GM21423 (cell line): ENCODE results near the gene EPB41.
"Not testable (repeated sequence)": the region's sequence is repeated elsewhere in the genome, so short reads cannot be mapped to it uniquely, and the experiment has no call there.

Experiments
- ATAC-seq: cut with Tn5 transposase; IDR thresholded peaks from one replicate; pipeline ENCODE4 v1.9.1; 2021; ENCODE audit warnings: mild to moderate bottlenecking, moderate library complexity; ENCODE audit not compliant: unreplicated experiment

EPB41 gene

DNA sequence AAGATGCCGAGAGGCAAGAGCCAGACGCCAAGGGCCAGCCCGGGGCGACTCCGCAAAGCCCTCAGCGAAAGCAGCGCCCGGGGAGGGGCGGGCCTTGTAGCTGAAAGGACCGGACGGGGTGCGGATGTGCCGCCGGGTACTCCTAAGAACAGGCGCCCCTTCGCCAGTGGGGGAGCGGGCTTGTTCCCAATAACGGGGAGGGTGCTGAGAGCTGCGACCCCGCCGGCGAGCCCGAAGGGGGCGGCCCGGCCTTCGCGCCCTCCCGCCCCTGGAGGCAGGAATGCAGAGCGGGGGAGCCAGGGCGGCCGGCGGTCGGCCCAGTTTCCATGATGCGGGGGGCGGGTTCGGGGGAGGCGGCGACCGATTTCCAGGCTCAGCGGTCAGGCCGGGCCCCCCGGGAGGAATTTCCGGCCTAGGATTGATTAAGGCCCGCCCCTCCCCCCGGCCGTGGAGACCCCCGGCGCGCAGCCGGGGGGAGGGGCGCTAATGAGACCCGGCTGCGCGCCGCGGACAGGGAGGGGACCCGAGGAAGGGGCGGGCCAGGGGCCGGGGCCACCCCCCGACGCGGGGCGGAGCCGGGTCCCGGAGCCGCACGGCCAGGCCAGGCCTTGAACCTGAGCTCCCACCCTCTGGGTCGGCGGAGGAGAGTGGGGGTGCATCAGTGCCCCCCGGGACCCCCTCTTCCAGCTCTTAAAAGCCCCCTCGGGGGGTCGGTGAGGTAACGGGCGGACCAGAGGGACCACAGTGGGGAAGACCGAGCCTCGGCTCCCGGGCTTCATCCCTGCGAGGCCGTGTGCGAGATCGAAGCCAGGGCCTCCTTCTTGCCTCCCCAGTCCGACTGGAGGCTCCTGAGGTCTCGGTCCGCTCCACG, 210.2 kb downstream of the EPB41 start:
- no peak for ATAC-seq

DNA sequence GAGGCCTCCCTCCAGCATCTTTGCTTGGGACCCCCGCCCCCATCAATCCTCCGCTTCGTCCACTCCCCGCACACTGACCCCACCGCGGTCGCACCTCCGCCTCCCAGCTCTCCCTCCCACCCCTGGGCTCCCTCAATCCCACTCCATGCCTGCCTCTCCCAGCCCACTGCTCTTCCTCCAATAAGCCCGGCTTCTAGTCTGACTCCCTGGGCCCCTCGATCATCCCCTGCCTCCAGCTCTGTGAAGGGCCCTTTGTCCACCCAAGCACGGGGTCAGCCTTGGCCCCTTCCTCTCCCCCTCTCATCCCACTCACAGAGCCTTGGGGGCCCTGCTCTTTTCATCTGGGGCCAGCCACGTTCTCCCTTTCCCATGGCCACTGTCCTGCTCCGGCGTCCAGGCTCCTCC, 210.9 kb downstream of the EPB41 start:
- ATAC-seq = no peak

DNA sequence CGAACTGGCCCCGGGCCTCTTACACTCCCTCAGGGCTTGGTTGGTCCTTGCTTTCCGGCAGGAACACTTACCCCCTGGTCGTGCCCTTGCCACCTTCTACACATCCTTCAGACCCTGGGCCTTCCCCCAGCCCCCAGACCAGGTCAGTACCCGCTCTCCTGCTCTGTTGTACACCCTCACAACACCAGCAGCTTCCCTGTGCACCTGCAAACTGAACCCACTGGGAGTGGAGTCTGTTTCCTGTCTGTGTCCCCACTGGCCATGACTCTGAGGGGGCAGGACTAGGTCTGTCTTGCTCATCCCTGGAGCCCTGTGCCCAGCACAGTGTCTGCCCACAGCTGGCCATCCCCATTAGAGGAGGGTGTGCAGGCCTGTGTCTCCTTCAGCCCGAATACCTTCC, 211.4 kb downstream of the EPB41 start:
- ATAC-seq = no peak

DNA sequence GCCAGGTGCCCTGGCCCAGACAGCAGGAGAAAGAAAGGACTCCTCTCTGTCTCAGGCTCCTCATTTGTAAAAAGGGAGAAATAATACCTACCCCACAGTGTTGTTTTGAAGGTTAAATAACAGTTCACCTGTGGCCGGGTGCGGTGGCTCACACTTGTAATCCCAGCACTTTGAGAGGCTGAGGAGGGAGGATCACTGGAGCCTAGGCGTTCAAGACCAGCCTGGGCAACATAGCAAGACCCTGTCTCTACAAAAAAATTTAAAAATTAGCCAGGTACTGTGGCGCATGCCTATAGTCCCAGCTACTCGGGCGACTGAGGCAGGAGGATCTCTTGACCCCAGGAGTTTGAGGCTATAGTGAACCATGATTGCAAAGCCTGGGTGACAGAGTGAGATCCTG, 211.8 kb downstream of the EPB41 start:
- ATAC-seq = no peak

DNA sequence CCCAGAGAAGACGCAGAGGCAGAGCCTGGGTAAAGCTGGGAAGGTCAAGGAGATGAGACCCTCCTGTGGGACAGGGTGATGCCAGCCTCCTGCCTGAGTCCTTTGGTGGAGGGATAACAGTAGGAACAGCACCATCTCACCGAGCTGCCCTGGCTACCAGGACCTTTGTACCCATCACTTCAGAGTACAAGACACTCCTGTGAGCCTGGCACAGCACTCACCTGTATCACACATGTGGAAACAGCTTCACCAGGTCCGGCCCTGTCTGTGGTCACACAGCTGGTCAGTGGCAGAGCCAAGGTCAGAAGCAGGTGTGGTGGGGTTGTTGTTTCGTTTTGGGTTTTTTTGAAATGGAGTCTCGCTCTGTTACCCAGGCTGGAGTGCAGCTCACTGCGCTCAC, 214.4 kb downstream of the EPB41 start:
- ATAC-seq = no peak

DNA sequence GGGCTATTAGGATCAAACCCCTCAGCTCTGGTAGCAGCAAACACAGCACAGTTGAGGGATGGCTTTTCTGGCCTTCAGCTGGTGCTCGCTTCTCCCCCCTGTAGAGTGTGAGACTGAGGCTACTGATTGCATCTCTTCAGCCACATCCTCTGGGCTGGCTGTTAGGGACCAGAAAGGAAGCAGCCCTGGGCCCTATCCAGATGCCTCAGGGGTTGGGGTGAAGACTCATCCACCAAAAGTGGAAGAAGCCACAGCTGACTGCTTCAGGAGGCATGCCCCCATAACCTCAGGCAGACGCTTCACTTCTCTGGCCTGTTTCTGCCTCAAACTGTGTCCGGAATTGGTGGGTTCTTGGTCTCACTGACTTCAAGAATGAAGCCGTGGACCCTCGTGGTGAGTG, 215.5 kb downstream of the EPB41 start:
- no peak for ATAC-seq

DNA sequence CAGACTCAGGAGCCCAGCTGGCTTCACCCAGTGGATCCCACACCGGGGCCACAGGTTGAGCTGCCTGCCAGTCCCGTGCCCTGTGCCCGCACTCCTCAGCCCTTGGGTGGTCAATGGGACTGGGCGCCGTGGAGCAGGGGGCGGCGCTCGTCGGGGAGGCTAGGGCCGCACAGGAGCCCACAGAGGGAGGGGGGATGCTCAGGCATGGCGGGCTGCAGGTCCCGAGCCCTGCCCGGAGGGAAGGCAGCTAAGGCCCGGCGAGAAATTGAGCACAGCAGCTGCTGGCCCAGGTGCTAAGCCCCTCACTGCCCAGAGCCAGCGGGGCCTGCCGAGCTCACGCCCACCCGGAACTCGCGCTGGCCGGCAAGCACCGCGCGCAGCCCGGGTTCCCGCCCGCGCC, 216.7 kb downstream of the EPB41 start:
- ATAC-seq = not testable (repeated sequence)

DNA sequence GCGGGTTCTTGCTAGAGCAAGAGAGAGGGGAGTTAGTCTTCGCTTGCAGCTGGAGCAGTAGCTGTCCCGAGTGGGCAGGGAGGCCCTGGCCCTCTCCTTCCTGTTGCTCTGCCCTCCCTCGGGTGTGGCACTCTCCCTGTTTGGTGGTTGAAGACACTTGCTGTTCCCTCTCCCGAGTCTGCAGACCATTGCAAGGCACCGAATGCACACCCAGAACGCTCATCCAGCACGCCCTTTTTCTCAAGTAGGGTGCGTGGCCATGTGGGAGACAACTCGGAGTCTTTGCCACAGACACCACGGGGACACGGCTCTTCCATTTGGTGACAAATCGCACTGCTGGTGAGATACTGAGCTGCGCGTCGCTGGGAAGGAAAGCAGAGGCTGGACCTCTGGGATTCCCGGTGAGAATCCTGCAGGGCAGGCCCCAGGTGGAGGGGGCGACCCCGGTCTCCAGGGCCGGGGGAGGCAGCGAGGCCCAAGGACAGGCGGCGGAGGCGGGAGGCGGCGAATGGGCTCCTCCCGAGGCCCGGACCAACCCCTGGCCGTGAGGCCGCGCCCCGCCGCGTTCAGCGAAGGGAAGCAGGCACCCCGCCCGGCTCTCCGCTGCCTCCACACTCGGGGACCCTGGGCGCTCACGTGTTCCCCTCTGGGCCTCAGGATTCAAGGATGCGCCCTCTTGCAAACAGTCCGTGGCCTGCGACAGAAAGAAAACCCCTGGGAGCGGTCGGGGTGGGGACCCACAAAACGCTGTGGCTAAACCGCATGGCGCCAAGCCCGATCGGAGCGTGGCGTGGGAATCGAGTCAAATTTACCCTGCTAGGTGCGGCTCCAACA, 219.7 kb downstream of the EPB41 start:
- ATAC-seq = no peak

DNA sequence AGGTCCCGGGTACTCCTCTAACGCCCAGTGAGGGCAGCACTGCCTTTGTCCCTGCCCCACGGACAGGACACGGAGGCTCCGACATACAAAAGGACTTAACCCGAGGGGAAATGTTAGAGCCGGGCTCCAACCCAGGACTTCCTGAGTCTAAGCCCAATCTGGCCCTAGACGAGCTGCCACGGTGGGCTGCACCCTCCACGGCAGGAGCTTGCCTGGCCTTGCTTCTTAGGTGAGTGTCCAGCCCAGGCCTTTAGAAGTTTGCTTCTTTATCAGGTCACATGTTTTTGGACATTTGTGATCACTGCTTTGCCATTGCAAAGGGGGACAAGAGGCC, 220.3 kb downstream of the EPB41 start:
- no peak for ATAC-seq

DNA sequence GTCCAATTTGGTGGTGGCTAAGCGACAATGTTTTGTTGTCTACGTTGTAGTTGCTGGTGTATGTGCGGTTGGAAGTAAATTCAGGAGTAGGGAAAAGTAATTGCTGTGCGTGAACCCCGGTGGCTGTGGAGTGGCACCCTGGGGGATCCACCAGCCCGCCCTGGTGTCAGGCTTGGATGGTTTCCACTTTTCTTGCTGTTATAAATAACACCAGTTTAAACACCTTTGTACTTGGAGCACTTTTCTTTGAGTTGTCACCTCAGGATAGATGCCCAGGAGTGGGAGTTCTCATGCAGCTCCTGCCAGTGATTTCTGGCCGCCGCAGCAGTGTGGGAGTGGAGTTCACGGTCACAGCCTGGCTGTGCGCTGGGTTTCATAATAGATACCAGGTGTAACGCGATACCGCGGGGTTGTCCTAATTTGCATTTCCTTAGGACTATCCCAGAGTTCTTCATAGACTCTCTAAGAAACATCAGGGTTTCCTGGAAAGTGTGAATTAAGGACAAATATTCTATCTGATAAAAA, 222.1 kb downstream of the EPB41 start:
- ATAC-seq = no peak

DNA sequence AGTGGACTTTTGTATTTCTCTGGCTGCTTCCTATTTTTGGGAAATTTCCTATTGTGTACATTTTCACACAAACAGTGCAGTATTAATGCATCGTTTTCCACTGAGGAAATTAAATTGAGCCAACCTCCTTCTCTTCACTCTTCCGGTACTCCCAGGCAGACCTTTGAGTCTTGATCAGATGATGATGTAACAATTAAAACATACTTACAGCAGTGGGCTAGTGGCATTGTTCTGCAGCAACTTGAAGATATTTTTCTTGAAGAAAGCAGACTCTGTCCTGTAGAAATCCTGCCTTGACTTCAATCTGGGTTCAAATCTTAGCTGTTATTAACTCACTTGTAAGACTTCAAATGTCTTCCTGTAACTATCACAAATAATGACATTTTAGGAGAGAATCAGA, 228.3 kb downstream of the EPB41 start:
- no peak for ATAC-seq

DNA sequence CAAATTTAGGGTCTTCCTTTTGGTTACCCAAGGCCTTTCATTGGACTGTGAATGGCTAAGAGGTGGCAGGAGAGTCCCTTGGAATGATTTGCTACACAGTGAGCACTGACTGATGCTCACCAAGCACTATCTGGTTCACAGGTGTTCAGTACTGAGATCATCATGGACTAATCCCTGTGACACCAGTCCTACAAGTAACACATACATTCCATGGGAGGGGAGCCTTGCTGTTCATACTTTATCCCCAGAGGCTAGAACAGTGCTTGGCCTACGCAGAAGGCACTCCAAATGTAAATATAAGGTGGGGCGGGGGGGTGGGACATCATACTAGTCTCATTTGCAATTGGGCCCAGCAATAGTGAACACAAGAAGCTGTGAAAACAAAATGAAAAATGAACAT, 229.8 kb downstream of the EPB41 start:
- ATAC-seq = no peak

DNA sequence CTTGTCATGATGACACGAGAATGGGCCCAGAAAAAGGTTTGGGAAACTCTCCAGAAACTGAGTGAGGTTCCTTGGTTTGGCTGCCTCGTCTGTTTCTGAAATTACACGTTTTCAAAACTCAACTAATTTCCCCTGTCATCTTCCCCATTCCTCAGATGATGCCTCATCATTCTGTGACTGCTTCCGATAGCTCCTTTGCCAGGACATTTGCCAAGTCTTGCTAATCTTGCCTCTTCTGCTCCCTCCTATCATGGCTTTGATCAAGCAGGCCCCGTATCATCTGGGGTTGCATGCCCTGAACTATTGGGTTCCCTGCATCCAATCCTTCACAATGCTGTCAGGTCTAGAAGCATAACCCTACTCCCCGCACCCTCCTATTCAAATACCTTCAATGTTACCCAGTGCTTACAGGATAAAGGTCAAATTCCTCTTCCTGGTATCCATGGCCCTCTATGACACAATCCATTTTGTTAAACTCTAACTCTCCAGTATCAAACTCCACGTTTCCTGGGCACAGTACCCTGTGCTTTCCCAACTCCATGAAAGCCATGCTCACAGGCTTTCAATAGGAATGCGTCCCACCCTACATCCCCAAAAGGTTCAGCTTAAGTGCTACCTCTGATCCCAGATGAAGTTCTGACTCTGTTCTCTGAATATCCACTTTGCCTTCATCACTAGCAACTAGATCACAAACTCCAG, 231.5 kb downstream of the EPB41 start:
- ATAC-seq = no peak

DNA sequence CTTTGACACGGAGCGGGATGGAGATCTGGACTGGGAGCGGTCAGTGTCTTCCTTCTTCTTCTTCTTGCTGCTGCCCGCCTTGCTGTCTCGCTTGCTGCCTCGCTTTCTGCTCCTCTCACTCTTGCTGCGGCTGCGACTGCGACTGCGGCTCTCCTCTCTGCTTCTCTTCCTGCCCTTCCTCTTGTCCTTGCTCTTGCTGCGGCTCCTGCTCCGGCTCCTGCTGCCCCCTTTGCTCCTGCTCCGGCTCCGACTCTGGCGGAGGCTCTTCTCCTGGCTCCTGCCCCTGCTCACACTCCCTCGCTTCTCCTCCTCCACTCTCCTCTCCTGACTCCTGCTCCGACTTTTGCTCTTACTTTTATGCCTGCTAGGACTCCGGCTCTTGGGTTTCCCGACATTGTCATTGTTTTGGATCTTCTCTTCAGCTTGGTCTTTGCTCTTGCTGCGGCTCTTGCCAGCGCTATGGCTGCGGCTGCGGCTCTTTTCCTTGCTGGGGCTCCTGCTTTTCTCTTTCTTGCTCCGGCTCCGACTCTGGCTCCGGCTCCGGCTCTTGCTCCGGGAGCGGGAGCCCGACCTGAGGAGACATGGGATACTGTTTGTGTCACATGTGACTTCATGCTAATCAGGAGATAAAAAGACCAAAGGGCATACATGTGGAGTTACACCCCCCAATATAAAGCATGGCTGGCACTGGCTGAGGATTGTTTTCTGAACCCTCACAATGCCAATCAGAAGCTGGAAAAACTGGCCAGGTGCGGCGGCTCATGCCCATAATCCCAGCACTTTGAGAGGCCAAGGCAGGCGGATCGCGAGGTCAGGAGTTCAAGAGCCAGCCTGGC, 234.5 kb downstream of the EPB41 start:
- no peak for ATAC-seq

DNA sequence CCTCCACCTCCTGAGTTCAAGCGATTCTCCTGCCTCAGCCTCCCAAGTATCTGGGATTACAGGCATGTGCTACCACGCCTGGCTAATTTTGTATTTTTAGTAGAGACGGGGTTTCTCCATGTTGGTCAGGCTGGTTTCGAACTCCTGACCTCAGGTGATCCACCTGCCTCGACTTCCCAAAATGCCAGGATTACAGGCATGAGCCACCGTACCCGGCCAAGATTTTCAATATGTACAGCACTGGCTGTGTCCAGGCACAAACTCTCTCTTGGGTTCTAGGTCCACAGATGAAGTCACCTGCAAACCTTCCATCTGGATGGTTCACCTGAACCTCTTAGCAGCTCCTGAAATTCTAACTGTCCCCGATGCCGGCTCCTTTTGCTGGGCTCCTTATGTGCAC, 236.0 kb downstream of the EPB41 start:
- ATAC-seq = not testable (repeated sequence)

DNA sequence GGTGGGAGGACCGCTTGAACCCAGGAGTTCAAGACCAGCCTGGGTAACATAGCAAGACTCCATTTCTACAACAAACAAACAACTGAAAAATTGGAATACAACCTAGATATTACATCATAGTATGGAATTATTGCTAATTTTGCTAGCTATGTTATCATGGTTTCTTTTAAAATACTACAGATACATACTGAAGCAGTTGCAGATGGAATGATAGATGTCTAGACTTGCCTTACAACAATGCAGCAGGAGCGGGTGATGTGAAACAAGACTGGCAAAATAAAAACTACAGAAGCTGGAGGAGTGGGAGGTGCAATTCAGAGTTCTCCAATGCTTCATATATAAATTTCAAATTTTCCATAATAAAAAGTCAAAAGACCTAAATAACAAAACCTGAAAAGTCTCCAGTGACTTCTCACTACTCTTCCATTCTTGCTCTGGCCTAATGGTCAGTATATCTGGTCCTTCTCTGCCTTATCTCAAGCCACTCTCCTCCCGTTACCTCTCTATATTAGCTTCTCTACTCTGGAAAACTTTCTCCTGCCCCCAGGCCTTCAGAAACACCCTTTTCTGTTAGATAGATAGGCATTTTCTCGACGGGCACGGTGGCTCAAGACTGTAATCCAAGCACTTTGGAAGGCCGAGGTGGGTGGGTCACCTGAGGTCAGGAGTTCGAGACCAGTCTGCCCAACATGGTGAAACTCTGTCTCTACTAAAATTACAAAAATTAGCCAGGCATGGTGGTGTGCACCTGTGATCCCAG, 237.9 kb downstream of the EPB41 start:
- ATAC-seq = no peak

DNA sequence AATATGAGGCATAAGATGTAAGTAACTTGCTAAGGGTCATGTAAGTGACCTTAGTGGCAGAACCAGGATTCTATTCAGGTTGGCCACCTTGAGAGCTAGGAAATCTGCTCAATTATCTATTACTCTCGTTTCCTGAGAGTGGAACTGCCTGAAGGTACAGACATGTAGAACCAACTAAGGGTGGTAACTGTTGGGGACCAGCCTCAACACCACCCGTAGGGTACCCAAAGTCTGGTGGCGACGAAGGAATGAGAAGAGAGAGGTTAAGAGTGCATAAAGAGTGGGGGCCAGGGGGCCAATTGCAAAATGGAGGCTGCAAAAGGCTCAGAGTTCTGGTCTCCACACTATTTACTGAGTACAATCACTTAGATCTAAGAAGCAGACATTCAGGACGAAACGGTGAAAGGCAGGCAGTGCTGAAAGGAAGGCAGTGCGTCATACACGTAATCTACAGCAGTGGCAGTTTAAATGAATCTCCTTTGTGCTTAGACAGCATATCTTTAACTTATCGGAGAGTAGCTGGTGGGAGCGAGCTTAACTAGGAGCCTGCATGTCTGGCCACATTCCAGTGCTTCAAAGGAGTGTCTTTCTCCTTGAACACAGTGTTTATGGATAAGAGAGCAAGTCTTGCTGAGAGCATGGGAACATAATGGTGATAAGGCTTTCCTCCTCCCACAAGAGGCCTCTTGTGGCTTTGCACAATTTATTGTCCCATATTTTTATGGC, 242.3 kb downstream of the EPB41 start:
- ATAC-seq = no peak

DNA sequence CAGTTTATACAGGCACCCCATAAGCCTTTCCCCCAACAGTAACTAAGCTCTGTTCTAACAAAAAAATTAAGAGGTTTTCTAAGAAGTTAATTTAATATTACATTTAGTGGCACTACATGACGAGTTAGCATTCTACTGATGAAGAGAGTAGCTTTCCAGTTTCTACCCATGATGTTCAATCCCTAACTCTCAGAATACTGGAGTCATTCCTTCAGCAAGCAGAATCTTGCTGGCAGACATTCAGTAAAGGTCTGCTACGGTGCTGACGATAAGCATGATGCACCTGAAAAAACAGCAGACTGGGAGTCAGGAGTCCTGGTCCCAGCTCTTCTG, 242.9 kb downstream of the EPB41 start:
- no peak for ATAC-seq

DNA sequence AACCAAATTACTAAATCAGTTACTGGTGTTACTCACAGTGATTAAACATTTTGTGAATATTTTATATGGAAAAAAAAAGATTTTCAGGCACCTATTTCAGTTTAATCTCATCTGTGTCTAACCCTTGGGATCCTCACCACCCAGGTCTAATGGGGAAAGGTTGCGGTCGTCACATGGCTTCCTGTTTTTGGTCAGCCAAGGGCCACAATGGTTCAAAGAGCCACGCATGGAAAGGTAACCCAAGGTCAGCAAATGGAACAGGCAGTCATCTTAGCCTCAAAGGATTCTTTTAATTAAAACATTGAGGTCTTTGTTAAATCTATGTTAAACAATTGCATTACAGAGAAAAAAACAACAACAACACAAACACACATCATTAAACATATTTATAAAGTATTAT, 245.4 kb downstream of the EPB41 start:
- ATAC-seq = no peak
